SJSA1 (cell line): ENCODE measurements around the gene RAB30. TPM values are rescaled to one million over a fixed set of nuclear protein-coding genes. Genes with fewer than 3 reads are reported as not detected.
"Not testable (repeated sequence)": the region's sequence is repeated elsewhere in the genome, so short reads cannot be mapped to it uniquely, and the experiment has no call there.

Experiments
- DNase-seq, 2 experiments: peaks; one replicate each; pipeline ENCODE4 v3.0.0-alpha.2; 2015 to 2020; ENCODE audit warnings: low spot score in 2 of 2, low read depth in 1 of 2
- H3K27ac ChIP-seq: fragments of 250-450 bp; sonication (Bioruptor Pico); 2 replicates; pipeline ENCODE4 v1.5.1; 2020; ENCODE audit warnings: mild to moderate bottlenecking, moderate library complexity
- H3K27me3 ChIP-seq: fragments of 250-450 bp; sonication (Bioruptor Pico); replicated peaks from 2 replicates; pipeline ENCODE4 v1.5.1; 2020; ENCODE audit warnings: mild to moderate bottlenecking, moderate library complexity
- H3K36me3 ChIP-seq: fragments of 250-450 bp; sonication (Bioruptor Pico); 2 replicates; pipeline ENCODE4 v1.5.1; 2020; ENCODE audit warnings: mild to moderate bottlenecking
- H3K4me1 ChIP-seq: fragments of 250-450 bp; sonication (Bioruptor Pico); replicated peaks from 2 replicates; pipeline ENCODE4 v1.6.1; 2021; ENCODE audit warnings: mild to moderate bottlenecking
- H3K4me3 ChIP-seq: fragments of 250-450 bp; sonication (Bioruptor Pico); 2 replicates; pipeline ENCODE4 v1.5.1; 2020; ENCODE audit warnings: mild to moderate bottlenecking
- H3K9me3 ChIP-seq: fragments of 250-450 bp; sonication (Bioruptor Pico); replicated peaks from 2 replicates; pipeline ENCODE4 v1.5.1; 2020; ENCODE audit warnings: mild to moderate bottlenecking
- total RNA-seq: library from RNA; depleted of rRNA; stranded (reverse); fragments of >200 nt; shearing (Covaris generic); gene quantifications from 2 replicates; pipeline ENCODE4 v1.2.3, GENCODE V29; 2014

The RAB30 gene
- total RNA-seq, 1 experiment from 2014 or later = 10.2 TPM

DNA sequence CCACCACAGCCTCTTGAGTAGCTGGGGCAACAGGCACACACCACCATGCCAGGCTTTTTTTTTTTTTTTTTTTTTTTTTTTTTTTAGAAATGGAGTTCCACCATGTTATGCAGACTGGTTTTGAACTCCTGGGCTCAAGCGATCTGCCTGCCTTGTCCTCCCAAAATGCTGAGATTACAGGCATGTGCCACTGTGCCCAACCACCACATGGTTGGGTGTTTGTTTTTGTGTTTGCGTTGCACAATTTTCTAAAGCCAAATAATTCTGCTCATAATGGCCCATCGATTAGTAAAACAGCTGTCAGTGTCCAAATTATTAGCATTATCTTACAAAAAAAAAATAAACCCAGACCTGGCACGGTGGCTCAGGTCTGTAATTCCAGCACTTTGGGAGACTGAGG is 104.3 kb downstream of the RAB30 start:
- no peak overlapping the region for H3K27ac ChIP-seq
- no peaks in the 10 kb centered on the region for H3K4me1 ChIP-seq
- H3K9me3 ChIP-seq = no peaks in the 10 kb centered on the region
- H3K4me3 ChIP-seq = no peak overlapping the region
- H3K27me3 ChIP-seq = no peaks in the 10 kb centered on the region
- no peak for DNase-seq
- H3K36me3 ChIP-seq = no peaks in the 10 kb centered on the region

DNA sequence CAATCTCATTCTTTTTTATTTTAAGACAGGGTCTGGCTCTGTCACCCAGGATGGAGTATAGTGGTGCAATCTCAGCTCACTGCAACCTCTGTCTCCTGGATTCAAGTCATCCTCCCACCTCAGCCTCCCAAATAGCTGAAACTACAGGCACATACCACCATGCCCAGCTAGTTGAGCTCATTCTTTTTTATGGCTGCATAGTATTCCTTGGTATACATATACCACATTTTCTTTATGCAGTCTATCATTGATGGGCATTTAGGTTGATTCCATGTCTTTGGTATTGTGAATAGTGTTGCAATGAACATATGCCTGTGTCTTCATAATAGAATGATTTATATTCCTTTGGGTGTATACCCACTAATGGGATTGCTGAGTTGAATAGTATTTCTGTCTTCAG is 109.7 kb downstream of the RAB30 start:
- not testable (repeated sequence) for DNase-seq, H3K27ac ChIP-seq, H3K4me1 ChIP-seq, H3K9me3 ChIP-seq, H3K36me3 ChIP-seq, H3K27me3 ChIP-seq, H3K4me3 ChIP-seq

DNA sequence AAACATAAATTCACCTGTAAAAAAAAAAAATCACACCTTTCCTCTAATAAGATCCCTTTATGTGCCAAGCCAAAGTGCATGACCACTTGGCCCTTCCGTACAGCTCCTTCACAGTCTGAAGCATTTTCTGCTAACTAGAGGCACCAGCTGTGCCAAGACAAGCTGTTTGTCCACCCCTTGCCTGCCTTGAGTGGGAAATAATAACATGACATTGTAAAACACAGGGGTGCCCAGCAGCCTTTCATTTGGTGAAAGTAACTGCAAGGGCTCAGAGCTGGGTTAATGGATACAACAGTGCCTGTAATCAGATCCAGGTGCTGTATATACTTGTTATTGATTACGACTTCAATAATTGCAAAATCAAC is 110.9 kb downstream of the RAB30 start:
- no peaks in the 10 kb centered on the region; the same call in 1 of the 2 replicates for H3K4me1 ChIP-seq
- no peak overlapping the region for H3K27ac ChIP-seq
- no peak for DNase-seq

DNA sequence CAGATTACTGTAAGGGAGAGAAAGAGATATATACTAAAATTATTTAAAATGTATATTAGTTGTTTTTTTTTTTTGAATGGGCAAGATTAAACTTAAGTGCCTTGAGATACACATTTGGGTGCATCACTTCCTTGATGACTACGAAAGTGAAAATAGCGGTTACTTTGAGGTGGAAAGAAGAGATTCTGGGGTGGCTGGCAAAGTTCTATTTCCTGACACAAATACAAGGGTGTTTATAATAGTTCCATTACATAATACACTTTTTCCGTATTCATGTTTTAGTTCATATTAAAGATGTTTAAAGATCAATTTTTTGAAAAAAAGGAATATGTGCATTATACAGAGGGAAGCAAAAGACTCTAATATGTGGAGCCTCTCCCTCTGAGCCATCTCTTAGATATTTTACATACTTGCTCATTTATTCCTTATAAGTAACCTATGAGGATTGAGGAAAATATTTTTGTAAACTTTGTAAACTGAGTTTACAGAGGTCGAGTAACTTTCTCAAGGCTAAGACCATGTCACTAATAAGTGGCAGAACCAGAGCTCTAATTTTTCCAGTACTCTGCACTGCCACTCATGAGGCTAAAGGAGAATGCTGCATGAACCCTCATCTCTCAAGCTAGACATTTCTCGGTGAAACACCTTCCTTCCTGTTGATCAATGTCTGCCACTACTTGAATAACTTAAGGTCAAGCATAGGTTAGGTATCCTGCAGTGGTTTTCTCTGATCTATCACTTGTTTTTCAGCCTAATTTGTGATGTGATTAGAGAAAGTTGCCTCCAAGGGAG is 111.5 kb downstream of the RAB30 start:
- Histone ChIP-seq H3K4me1 (no peaks in the 10 kb centered on the region; the same call in 1 of the 2 replicates), H3K27ac (no peak overlapping the region), H3K27me3 (no peaks in the 10 kb centered on the region), H3K9me3 (no peaks in the 10 kb centered on the region), H3K4me3 (no peak overlapping the region), H3K36me3 (no peaks in the 10 kb centered on the region)
- DNase-seq = no peak

More for the DNA sequence above, 110.9 kb downstream of the RAB30 start:
- no peaks in the 10 kb centered on the region for H3K27me3 ChIP-seq
- H3K4me3 ChIP-seq = no peak overlapping the region
- no peaks in the 10 kb centered on the region for H3K9me3 ChIP-seq
- H3K36me3 ChIP-seq = no peaks in the 10 kb centered on the region

DNA sequence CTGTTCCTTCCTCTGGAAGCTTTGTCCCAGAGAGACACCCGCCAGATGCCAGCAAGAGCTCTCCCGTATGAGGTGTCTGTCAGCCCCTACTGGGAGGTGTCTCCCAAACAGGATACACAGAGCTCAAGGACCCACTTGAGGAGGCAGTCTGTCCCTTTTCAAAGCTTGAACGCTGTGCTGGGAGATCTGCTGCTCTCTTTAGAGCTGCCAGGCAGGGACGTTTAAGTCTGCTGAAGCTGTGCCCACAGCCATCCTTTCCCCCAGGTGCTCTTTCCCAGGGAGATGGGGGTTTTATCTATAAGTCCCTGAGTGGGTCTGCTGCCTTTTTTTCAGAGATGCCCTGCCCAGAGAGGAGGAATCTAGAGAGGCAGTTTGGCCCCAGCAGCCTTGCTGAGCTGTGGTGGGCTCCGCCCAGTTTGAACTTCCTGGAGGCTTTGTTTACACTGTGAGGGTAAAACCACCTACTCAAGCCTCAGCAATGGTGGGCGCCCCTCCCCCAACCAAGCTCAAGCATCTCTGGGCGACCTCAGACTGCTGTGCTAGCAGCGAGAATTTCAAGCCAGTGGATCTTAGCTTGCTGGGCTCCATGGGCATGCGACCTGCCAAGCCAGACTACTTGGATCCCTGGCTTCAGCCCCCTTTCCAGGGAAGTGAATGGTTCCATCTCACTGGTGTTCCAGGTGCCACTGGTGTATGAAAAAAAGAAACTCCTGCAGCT is 115.8 kb downstream of the RAB30 start:
- not testable (repeated sequence) for H3K27me3 ChIP-seq, H3K27ac ChIP-seq, H3K36me3 ChIP-seq, H3K9me3 ChIP-seq, H3K4me1 ChIP-seq, DNase-seq, H3K4me3 ChIP-seq

DNA sequence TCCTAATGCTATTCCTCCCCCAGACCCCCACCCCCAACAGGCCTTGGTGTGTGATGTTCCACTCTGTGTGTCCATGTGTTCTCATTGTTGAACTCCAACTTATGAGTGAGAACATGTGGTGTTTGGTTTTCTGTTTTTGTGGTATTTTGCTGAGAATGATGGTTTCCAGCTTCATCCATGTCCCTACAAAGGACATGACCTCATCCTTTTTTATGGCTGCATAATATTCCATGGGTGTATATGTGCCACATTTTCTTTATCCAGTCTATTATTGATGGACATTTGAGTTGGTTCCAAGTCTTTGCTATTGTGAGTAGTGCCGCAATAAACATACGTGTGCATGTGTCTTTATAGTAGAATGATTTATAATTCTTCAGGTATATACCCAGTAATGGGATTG is 121.2 kb downstream of the RAB30 start:
- not testable (repeated sequence) for H3K27me3 ChIP-seq

DNA sequence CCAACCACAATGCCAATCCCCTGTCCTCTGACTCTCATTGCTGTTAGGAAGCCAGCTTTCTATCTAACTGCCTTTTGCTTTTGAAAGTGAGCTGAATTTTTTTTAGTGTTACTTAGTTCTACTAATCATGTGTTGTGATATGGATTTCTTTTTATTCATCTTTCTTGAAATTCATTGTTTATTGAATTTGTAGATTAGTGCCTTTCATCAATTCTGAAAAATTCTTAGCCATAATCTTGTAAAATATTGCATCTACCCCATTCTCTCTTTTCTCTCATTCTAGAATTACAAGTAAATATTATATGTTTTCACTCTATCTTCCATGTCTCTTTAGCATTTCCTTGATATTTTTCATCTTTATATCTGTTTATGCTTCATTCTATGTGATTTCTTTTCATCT is 122.3 kb downstream of the RAB30 start:
- H3K27ac ChIP-seq = no peak overlapping the region
- DNase-seq = no peak

More for the DNA sequence above, 121.2 kb downstream of the RAB30 start:
- not testable (repeated sequence) for H3K27ac ChIP-seq, H3K9me3 ChIP-seq, H3K36me3 ChIP-seq, DNase-seq, H3K4me3 ChIP-seq, H3K4me1 ChIP-seq

DNA sequence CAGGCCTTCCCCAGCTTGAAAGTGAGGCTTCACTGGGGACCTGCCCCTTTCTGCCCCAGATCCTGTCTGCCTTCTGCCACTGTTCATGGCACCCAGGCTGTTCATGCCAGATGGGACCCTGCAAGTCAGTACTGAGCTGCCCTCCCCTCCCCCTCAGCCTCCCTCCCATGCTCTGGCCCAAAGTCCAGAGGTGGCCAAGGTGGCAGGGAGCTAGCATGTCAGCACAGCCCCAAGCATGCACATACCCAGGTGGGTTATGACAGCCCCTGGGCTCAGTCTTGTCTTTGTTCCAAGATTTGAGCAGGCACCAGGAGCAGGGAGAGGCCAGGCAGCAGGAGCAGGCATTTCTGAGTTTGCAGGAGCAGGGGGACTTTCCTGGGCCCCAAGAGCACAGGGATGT is 126.0 kb downstream of the RAB30 start:
- no peaks in the 10 kb centered on the region for H3K27me3 ChIP-seq
- no peaks in the 10 kb centered on the region for H3K9me3 ChIP-seq
- no peak overlapping the region for H3K27ac ChIP-seq
- H3K4me3 ChIP-seq = no peak overlapping the region
- DNase-seq = no peak
- H3K36me3 ChIP-seq = no peaks in the 10 kb centered on the region
- no peaks in the 10 kb centered on the region for H3K4me1 ChIP-seq

More for the DNA sequence above, 122.3 kb downstream of the RAB30 start:
- H3K4me3 ChIP-seq = no peak overlapping the region
- no peaks in the 10 kb centered on the region for H3K36me3 ChIP-seq
- H3K27me3 ChIP-seq = no peaks in the 10 kb centered on the region
- H3K4me1 ChIP-seq = no peaks in the 10 kb centered on the region
- H3K9me3 ChIP-seq = no peaks in the 10 kb centered on the region

DNA sequence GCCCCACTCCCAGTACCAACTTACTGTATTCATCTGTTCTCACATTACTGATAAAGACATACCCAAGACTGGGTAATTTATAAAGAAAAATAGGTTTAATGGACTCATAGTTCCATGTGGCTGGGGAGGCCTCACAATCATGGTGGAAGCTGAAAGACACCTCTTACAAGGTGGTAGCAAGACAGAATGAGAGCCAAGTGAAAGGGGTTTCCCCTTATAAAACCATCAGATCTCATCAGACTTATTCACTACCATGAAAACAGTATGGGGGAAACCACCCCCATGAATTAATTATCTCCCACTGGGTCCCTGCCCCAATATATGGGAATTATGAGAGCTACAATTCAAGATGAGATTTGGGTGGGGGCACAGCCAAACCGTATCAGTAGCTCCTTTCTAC is 126.7 kb downstream of the RAB30 start:
- H3K4me1 ChIP-seq, H3K27ac ChIP-seq, H3K9me3 ChIP-seq, H3K27me3 ChIP-seq, DNase-seq, H3K36me3 ChIP-seq, H3K4me3 ChIP-seq: not testable (repeated sequence)

DNA sequence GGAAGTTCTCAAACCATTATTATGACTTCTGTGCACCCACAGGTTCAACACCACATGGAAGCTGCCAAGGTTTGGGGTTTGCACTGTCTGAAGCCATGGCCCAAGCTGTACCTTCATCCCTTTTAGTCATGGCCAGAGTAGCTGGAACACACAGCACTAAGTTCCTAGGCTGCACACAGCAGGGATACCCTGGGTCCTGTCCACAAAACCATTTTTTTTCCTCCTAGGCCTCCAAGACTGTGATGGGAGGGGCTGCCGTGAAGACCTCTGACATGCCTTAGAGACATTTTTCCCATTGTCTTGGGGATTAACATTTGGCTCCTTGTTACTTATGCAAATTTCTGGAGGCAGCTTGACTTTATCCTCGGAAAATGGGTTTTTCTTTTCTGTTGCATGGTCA is 127.5 kb downstream of the RAB30 start:
- H3K27ac ChIP-seq = no peak overlapping the region
- H3K27me3 ChIP-seq = no peaks in the 10 kb centered on the region
- no peak for DNase-seq
- no peaks in the 10 kb centered on the region for H3K9me3 ChIP-seq
- no peaks in the 10 kb centered on the region for H3K36me3 ChIP-seq
- no peak overlapping the region for H3K4me3 ChIP-seq
- H3K4me1 ChIP-seq = no peaks in the 10 kb centered on the region

DNA sequence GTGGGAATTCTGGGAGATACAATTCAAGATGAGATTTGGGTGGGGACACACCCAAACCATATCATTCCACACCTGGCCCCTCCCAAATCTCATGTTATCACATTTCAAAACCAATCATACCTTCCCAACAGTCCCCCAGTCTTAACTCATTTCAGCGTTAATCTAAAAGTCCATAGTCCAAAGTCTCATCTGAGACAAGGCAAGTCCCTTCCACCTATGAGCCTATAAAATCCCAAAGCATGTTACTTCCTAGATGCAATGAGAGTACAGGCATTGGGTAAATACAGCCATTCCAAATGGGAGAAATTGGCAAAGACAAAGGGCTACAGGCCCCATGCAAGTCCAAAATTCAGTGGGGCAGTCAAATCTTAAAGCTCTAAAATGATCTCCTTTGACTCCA is 128.3 kb downstream of the RAB30 start:
- not testable (repeated sequence) for H3K4me3 ChIP-seq, H3K27ac ChIP-seq, H3K36me3 ChIP-seq, H3K4me1 ChIP-seq, H3K9me3 ChIP-seq, DNase-seq, H3K27me3 ChIP-seq

DNA sequence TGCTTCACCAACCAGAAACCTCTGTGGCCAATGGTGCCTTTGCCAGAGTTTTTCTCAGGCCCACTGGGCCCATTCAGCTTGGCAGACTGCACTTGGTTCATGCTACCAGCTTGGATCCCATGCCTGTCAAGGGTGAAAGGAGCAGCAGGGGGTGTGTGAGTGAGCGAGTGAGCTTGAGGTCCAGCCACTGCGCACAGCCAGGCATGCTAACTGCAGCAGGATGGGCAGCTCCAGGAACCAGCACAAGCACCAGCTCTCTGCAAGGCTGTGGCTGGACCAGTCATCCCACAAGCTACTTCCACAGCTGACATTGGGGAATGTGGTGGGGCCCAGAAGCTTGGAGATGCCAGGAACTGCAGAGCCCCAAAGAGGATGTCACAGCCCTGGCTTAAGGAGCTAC is 129.3 kb downstream of the RAB30 start:
- no peak overlapping the region for H3K27ac ChIP-seq
- no peaks in the 10 kb centered on the region for H3K27me3 ChIP-seq
- H3K4me3 ChIP-seq = no peak overlapping the region
- no peaks in the 10 kb centered on the region for H3K4me1 ChIP-seq
- H3K9me3 ChIP-seq = no peaks in the 10 kb centered on the region
- H3K36me3 ChIP-seq = no peaks in the 10 kb centered on the region
- no peak for DNase-seq

DNA sequence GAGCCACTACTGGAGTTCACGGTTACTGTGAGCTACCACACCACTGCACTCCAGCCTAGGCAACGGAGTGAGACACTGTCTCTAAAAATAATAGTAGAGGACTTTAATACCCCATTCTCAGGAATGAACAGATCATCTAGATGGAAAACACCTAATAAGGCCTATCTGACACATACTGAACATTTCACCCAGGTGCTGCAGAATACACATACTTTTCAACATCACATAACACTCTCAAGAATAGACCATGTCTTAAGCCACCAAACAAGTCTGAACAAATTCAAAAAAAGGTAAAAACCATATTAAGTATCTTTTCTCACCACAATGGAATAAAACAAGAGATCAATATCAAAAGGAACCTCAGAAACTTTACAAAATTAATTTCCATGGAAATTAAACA is 132.2 kb downstream of the RAB30 start:
- DNase-seq = no peak
- Histone ChIP-seq H3K9me3 (no peaks in the 10 kb centered on the region), H3K4me3 (no peak overlapping the region), H3K4me1 (no peaks in the 10 kb centered on the region), H3K36me3 (no peaks in the 10 kb centered on the region), H3K27ac (no peak overlapping the region), H3K27me3 (no peaks in the 10 kb centered on the region)

DNA sequence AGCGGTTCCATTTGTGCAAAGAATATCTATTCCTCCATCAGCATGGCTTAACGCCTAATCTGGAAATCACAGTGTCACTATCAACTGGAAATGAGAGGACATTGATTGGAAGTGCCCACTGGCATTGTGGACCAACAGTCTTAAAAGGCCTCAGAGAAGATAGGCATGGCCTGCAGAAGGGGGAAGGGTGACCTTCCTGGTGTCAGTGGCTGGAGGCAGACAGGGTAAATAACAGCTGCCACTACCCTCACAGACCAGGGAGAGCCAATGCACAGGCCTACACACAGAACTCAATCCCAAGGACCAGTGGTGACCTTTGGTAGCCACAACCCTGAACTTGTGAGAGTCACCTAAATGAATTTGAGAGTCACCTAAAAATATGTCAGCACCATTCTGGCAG is 134.1 kb downstream of the RAB30 start:
- Histone ChIP-seq H3K4me3 (no peak overlapping the region), H3K9me3 (no peaks in the 10 kb centered on the region), H3K4me1 (no peaks in the 10 kb centered on the region), H3K36me3 (no peaks in the 10 kb centered on the region), H3K27ac (no peak overlapping the region), H3K27me3 (no peaks in the 10 kb centered on the region)
- DNase-seq = no peak
